ENCODE results near the gene SDR42E2. TPM values are rescaled to one million over a fixed set of nuclear protein-coding genes. Genes with fewer than 3 reads are reported as not detected.
"Not testable (repeated sequence)": the region's sequence is repeated elsewhere in the genome, so short reads cannot be mapped to it uniquely, and the experiment has no call there.

Gene SDR42E2
- total and polyA plus RNA-seq, 7 donors = 0.01 to 0.08 TPM; not detected in 5

DNA sequence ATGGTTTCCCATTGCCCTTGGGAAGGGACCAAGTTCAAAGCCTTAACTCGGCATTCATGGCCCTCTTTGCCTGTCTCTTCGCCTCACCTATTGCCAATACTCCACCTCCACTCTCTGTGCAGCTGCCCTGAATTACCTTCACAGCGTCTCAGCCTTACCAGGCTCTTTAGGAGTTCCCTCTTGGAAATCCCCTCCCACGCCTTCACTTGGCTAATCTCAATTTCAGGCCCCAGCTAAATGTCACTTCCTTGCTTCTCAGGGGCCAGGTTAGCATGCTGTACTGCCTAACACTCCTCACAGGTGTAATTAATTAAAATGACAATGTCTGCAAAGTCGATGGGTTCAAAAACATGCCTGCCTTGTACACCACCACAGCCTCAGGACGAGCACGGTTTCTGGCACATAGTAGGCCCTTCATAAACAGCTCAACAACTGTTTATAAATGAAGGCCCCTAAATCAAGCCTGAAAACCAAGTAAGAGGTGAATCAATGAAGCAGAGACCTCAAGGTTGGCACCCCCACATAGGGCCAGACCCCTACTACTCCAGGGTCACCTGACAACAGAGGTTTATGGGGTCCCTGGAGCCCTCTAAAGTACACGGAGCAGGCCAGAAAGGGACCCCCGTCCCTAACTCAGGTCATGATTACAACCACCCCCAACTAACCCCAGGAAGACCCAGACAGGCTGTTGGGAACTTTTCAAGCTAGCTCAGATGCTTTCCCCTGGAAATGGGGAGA lies 32.6 kb downstream of the SDR42E2 start:
- no peak for TF ChIP-seq CTCF (IDR thresholded peaks at IDR 0.05)
- 78 to 83% (median 80%) methylated on average over 9 of the region's 9 CpGs for WGBS, 3 donors
- intact Hi-C loops (cut with DNase I) = loop anchor here in 1 of 2 donors (1.0 kb wide), 1 partner anchor 102 kb away; the partner anchor contains the start of gene POLR3E

DNA sequence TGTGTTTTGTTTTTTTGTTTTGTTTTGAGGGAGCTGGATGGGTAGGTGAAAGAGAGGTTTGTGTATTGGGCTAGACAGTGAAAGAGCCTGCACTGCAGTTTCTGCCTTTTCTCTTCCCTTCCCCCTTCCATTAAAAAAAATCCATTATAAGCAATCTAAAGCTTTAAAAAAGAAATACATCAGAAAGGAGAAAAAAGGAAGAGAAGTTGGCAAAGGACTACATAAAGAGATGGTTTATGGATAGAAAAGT lies 33.1 kb downstream of the SDR42E2 start:
- Histone ChIP-seq H3K4me1 (peaks cover 23% of the 10 kb centered on the region), H3K36me3 (ENCODE audit: insufficient read depth in 1 of 2, low read depth in 1 of 2) (no peaks in the 10 kb centered on the region), H3K27me3 (ENCODE audit: insufficient read depth in 3 of 3, low read length in 2 of 3) (no peaks in the 10 kb centered on the region), H3K9me3 (no peaks in the 10 kb centered on the region), H3K27ac (peak overlapping the region; percentile 82), H3K4me3 (peak overlapping the region; percentile 73)
- no peak for ATAC-seq
- TF ChIP-seq CTCF (IDR thresholded peaks at IDR 0.05) = no peak
- intact Hi-C loops (cut with DNase I) = loop anchor here in 1 of 2 donors (1.0 kb wide), 1 partner anchor 102 kb away; the partner anchor contains the start of gene POLR3E
- DNase-seq = no peak

More for the DNA sequence above, 32.6 kb downstream of the SDR42E2 start:
- ATAC-seq (no peak), DNase-seq (no peak)
- no peaks in the 10 kb centered on the region for H3K9me3 ChIP-seq
- no peak overlapping the region for H3K4me3 ChIP-seq
- H3K27me3 ChIP-seq (ENCODE audit: insufficient read depth in 3 of 3, low read length in 2 of 3) = no peaks in the 10 kb centered on the region
- peaks cover 21% of the 10 kb centered on the region for H3K4me1 ChIP-seq
- H3K36me3 ChIP-seq (ENCODE audit: insufficient read depth in 1 of 2, low read depth in 1 of 2) = no peaks in the 10 kb centered on the region
- peak overlapping the region; percentile 82 for H3K27ac ChIP-seq

GRCh38 chr16:22195695-22196558 lies 33.6 kb downstream of the SDR42E2 start:
- intact Hi-C loops (cut with DNase I) = loop anchor here (1.0 kb wide), 1 partner anchor 101 kb away; the partner anchor contains the start of gene POLR3E (in 2 of the 2)
- peak; percentile 88 for TF ChIP-seq CTCF (IDR thresholded peaks at IDR 0.05)
- Histone ChIP-seq H3K4me1 (peaks cover 23% of the 10 kb centered on the region), H3K27me3 (ENCODE audit: insufficient read depth in 3 of 3, low read length in 2 of 3) (no peaks in the 10 kb centered on the region), H3K4me3 (peak overlapping the region; percentile 73), H3K36me3 (ENCODE audit: insufficient read depth in 1 of 2, low read depth in 1 of 2) (no peaks in the 10 kb centered on the region), H3K9me3 (no peaks in the 10 kb centered on the region), H3K27ac (peak overlapping the region; percentile 82)
- WGBS, 3 donors = 1 to 3% (median 2%) methylated on average over 39 of the region's 39 CpGs
- DNase-seq = peak; percentile 81 to 92
- ATAC-seq = peak; percentile 44 to 57 (median 46)

DNA sequence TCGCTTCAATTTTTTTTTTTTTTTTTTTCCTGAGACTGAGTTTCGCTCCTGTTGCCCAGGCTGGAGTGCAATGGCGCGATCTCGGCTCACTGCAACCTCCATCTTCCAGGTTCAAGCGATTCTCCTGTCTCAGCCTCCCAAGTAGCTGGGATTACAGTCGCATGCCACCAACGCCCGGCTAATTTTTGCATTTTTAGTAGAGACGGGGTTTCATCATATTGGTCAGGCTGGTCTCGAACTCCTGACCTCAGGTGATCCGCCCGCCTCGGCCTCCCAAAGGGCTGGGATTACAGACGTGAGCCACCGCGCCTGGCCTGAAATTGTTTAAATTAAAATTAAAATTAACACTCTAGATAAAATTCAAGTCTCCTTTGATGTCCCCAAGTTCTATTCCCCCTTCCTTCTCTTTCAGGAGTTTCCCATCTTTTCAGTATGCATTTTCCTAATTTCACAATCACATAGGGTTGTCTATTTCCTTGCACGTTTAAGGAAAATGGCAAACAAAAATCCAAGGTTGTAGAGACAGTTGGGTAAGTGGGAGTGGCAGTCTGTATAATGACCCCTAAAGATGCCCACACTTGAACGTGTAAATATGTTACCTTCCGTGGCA lies 34.4 kb downstream of the SDR42E2 start:
- ATAC-seq; DNase-seq; H3K36me3 ChIP-seq (ENCODE audit: insufficient read depth in 1 of 2, low read depth in 1 of 2); H3K27ac ChIP-seq; H3K27me3 ChIP-seq (ENCODE audit: insufficient read depth in 3 of 3, low read length in 2 of 3); H3K9me3 ChIP-seq: not testable (repeated sequence)
- 36 to 42% (median 39%) methylated on average over 20 of the region's 20 CpGs for WGBS, 3 donors
- H3K4me1 ChIP-seq = peaks cover 23% of the 10 kb centered on the region
- H3K4me3 ChIP-seq = peak overlapping the region; percentile 73
- intact Hi-C loops (cut with DNase I) = loop anchor here in 1 of 2 donors (1.0 kb wide), 1 partner anchor 101 kb away; the partner anchor contains the start of gene POLR3E

Data from psoas muscle (tissue), 8 donors.